Mammary epithelial cell (primary cell): Measurements from ENCODE around the gene CCDC82.

Experiments
- EZH2 ChIP-seq: IDR thresholded peaks from 2 replicates; pipeline ENCODE4 v1.6.1; 2012; ENCODE audit warnings: low read length, inconsistent platforms, borderline replicate concordance
- TF ChIP-seq, protein P1 (sequence below), 2 donors: IDR thresholded peaks in 1 of 2; conservative IDR thresholded peaks in 1 of 2; 2 replicates each; pipeline ENCODE4 v1.5.1; 2011 to 2012; ENCODE audit warnings: inconsistent platforms in 2 of 2, low read length in 2 of 2, mild to moderate bottlenecking in 2 of 2, control low read depth in 1 of 2, low read depth in 1 of 2; ENCODE audit not compliant: insufficient read depth in 1 of 2; ENCODE audit errors: extremely low read depth in 1 of 2

DNA sequence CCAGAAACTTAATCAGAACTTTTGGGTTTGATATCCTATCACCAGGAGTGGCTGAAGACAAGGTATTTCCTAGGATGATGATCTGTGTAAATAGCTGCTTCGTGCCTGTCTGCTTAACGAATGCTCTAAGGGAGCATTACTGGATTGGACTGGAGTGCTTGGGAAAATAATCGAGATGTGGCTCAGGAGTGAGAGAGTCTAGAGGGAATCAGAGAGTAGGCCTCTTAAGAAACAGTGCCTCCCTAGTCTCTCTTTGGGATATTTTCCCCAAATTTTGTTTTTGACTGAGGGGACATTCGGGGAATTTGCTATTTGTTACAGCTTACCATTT, 49.2 kb downstream of the CCDC82 start:
- TF ChIP-seq, protein P1, sequence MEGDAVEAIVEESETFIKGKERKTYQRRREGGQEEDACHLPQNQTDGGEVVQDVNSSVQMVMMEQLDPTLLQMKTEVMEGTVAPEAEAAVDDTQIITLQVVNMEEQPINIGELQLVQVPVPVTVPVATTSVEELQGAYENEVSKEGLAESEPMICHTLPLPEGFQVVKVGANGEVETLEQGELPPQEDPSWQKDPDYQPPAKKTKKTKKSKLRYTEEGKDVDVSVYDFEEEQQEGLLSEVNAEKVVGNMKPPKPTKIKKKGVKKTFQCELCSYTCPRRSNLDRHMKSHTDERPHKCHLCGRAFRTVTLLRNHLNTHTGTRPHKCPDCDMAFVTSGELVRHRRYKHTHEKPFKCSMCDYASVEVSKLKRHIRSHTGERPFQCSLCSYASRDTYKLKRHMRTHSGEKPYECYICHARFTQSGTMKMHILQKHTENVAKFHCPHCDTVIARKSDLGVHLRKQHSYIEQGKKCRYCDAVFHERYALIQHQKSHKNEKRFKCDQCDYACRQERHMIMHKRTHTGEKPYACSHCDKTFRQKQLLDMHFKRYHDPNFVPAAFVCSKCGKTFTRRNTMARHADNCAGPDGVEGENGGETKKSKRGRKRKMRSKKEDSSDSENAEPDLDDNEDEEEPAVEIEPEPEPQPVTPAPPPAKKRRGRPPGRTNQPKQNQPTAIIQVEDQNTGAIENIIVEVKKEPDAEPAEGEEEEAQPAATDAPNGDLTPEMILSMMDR (conservative IDR thresholded peaks at IDR 0.05 in 1 of 2, IDR thresholded peaks at IDR 0.05 in 1 of 2; ENCODE audit: extremely low read depth in 1 of 2, insufficient read depth in 1 of 2, low read depth in 1 of 2, low read length in 2 of 2) = no peak
- no peak for TF ChIP-seq EZH2
